ENCODE data around the gene DCUN1D5. TPM values are rescaled to one million over a fixed set of nuclear protein-coding genes. Genes with fewer than 3 reads are reported as not detected.

The DCUN1D5 gene
- polyA plus RNA-seq, 3 donors = 33.0 to 37.2 (median 35.1) TPM

Other genes with a start within 250 kb of the DCUN1D5 start
- gene MMP3, start 248.6 kb downstream of the DCUN1D5 start, polyA plus RNA-seq (ENCODE audit: insufficient read length in 3 of 3) = under 1 TPM in 1 of 3 donors, not detected in 2; 0.10 TPM
- gene MMP12, start 217.2 kb downstream of the DCUN1D5 start, polyA plus RNA-seq (ENCODE audit: insufficient read length in 3 of 3) = 1 to 10 TPM; 2.4 to 4.7 (median 4.3) TPM
- gene MMP13, start 136.4 kb downstream of the DCUN1D5 start, polyA plus RNA-seq (ENCODE audit: insufficient read length in 3 of 3) = under 1 TPM in 1 of 3 donors, not detected in 2; 0.16 TPM
- gene DYNC2H1, start 17.3 kb upstream of the DCUN1D5 start, polyA plus RNA-seq (ENCODE audit: insufficient read length in 3 of 3) = 10 to 100 TPM; 35.3 to 44.6 (median 44.6) TPM